Midbrain (tissue), 1 donor: ENCODE results near the gene BATF3.
"Not testable (repeated sequence)": the region's sequence is repeated elsewhere in the genome, so short reads cannot be mapped to it uniquely, and the experiment has no call there.

ENCODE experiments used
- DNase-seq: peaks from one replicate; lab custom pipeline; 2025; lab: John Stamatoyannopoulos, UW

BATF3 gene

GRCh38 chr1:212699625-212700222 lies at the start of gene BATF3:
TSS of gene BATF3 (minus strand) at chr1:212699840. CDS start at chr1:212699762, 78 bp downstream.
- peak; percentile 2 for DNase-seq

- DNase-seq: no peak
Measured at GRCh38 chr1:212746546-212746945, 46.9 kb upstream of the BATF3 start.

GRCh38 chr1:212745303-212745702 lies 45.7 kb upstream of the BATF3 start:
- no peak for DNase-seq

GRCh38 chr1:212743901-212744475 lies 44.3 kb upstream of the BATF3 start:
- no peak for DNase-seq

GRCh38 chr1:212738330-212738729 lies 38.7 kb upstream of the BATF3 start:
- DNase-seq: no peak

GRCh38 chr1:212737559-212737958 lies 37.9 kb upstream of the BATF3 start:
- no peak for DNase-seq

GRCh38 chr1:212733109-212733508 lies 33.5 kb upstream of the BATF3 start:
- no peak for DNase-seq

- no peak for DNase-seq
Measured at GRCh38 chr1:212731630-212732029, 32.0 kb upstream of the BATF3 start.

GRCh38 chr1:212728606-212729005 lies 29.0 kb upstream of the BATF3 start:
- no peak for DNase-seq

- no peak for DNase-seq
Measured at GRCh38 chr1:212727386-212728181, 27.9 kb upstream of the BATF3 start.

GRCh38 chr1:212724679-212725078 lies 25.0 kb upstream of the BATF3 start:
- DNase-seq: not testable (repeated sequence)

- DNase-seq: no peak
Measured at GRCh38 chr1:212722270-212722957, 22.8 kb upstream of the BATF3 start.

GRCh38 chr1:212721388-212722247 lies 22.0 kb upstream of the BATF3 start:
- no peak for DNase-seq

GRCh38 chr1:212719633-212720032 lies 20.0 kb upstream of the BATF3 start:
- DNase-seq: no peak

GRCh38 chr1:212718499-212718898 lies 18.9 kb upstream of the BATF3 start:
- DNase-seq: no peak

GRCh38 chr1:212716161-212716560 lies 16.5 kb upstream of the BATF3 start:
- no peak for DNase-seq

- no peak for DNase-seq
Measured at GRCh38 chr1:212713465-212714136, 14.0 kb upstream of the BATF3 start.

GRCh38 chr1:212712451-212713303 lies 13.0 kb upstream of the BATF3 start:
- DNase-seq: no peak

- DNase-seq: not testable (repeated sequence)
Measured at GRCh38 chr1:212711974-212712373, 12.3 kb upstream of the BATF3 start.

- no peak for DNase-seq
Measured at GRCh38 chr1:212710566-212710965, 10.9 kb upstream of the BATF3 start.
